ENCODE measurements around the gene TSHR.

The TSHR gene

GRCh38 chr14:81138429-81138828 is 183.0 kb downstream of the TSHR start:
- DNase-seq (ENCODE audit: low spot score) = no peak

- no peak for DNase-seq (ENCODE audit: low spot score)
Observed at GRCh38 chr14:81141426-81141825, 186.0 kb downstream of the TSHR start.

- DNase-seq (ENCODE audit: low spot score) = no peak
Observed at GRCh38 chr14:81143793-81144192, 188.4 kb downstream of the TSHR start.

GRCh38 chr14:81144824-81145603 is 189.6 kb downstream of the TSHR start:
- no peak for DNase-seq (ENCODE audit: low spot score)

- no peak for DNase-seq (ENCODE audit: low spot score)
Observed at GRCh38 chr14:81147140-81147897, 191.9 kb downstream of the TSHR start.

- DNase-seq (ENCODE audit: low spot score) = no peak
Observed at GRCh38 chr14:81148635-81149034, 193.2 kb downstream of the TSHR start.

GRCh38 chr14:81153187-81153586 is 197.8 kb downstream of the TSHR start:
- no peak for DNase-seq (ENCODE audit: low spot score)

- DNase-seq (ENCODE audit: low spot score) = no peak
Observed at GRCh38 chr14:81157431-81157830, 202.0 kb downstream of the TSHR start.

GRCh38 chr14:81161088-81161487 is 205.7 kb downstream of the TSHR start:
- DNase-seq (ENCODE audit: low spot score) = no peak

- DNase-seq (ENCODE audit: low spot score) = no peak
Observed at GRCh38 chr14:81161749-81162148, 206.3 kb downstream of the TSHR start.

GRCh38 chr14:81162941-81163340 is 207.5 kb downstream of the TSHR start:
- peak; percentile 60 for DNase-seq (ENCODE audit: low spot score)

GRCh38 chr14:81164167-81164774 is 208.8 kb downstream of the TSHR start:
- DNase-seq (ENCODE audit: low spot score) = peak; percentile 84

GRCh38 chr14:81165188-81165587 is 209.8 kb downstream of the TSHR start:
- no peak for DNase-seq (ENCODE audit: low spot score)

GRCh38 chr14:81166121-81166520 is 210.7 kb downstream of the TSHR start:
- no peak for DNase-seq (ENCODE audit: low spot score)

- no peak for DNase-seq (ENCODE audit: low spot score)
Observed at GRCh38 chr14:81169267-81169666, 213.8 kb downstream of the TSHR start.

- DNase-seq (ENCODE audit: low spot score) = no peak
Observed at GRCh38 chr14:81169711-81170103, 214.3 kb downstream of the TSHR start.

- DNase-seq (ENCODE audit: low spot score) = peak; percentile 89
Observed at GRCh38 chr14:81170104-81170828, 214.8 kb downstream of the TSHR start.

GRCh38 chr14:81170829-81171195 is 215.4 kb downstream of the TSHR start:
- DNase-seq (ENCODE audit: low spot score) = no peak

- no peak for DNase-seq (ENCODE audit: low spot score)
Observed at GRCh38 chr14:81172353-81172752, 216.9 kb downstream of the TSHR start.

GRCh38 chr14:81172881-81173280 is 217.5 kb downstream of the TSHR start:
- DNase-seq (ENCODE audit: low spot score) = no peak

GRCh38 chr14:81176241-81176640 is 220.8 kb downstream of the TSHR start:
- no peak for DNase-seq (ENCODE audit: low spot score)

GRCh38 chr14:81177225-81177624 is 221.8 kb downstream of the TSHR start:
- no peak for DNase-seq (ENCODE audit: low spot score)
